Astrocyte (in vitro differentiated cells and primary cell): ENCODE data around the gene PLXNA3. TPM values are rescaled to one million over a fixed set of nuclear protein-coding genes. Genes with fewer than 3 reads are reported as not detected.

Experiments
- DNase-seq: peaks from one replicate; pipeline ENCODE4 v3.0.0-alpha.2; 2010; ENCODE audit warnings: low read depth
- FAIRE-seq: peaks from 2 replicates; lab custom pipeline; 2011; peaks lifted over from hg19 to GRCh38; lab: Jason Lieb, UNC
- H2AFZ ChIP-seq: 2 replicates; pipeline ENCODE4 v1.6.0; 2012; ENCODE audit warnings: low read depth, low read length, inconsistent platforms
- H3K27ac ChIP-seq: 2 replicates; pipeline ENCODE4 v1.5.1; 2011; ENCODE audit warnings: low read depth, low read length, inconsistent platforms
- H3K27me3 ChIP-seq: 2 replicates; pipeline ENCODE4 v1.6.0; 2011; ENCODE audit warnings: low read length, inconsistent platforms; ENCODE audit not compliant: insufficient read depth
- H3K36me3 ChIP-seq: 2 replicates; pipeline ENCODE4 v1.5.1; 2011; ENCODE audit warnings: low read length, inconsistent platforms; ENCODE audit not compliant: insufficient read depth
- H3K4me1 ChIP-seq: 2 replicates; pipeline ENCODE4 v1.5.1; 2011; ENCODE audit warnings: low read length, inconsistent platforms; ENCODE audit not compliant: insufficient read depth
- H3K4me2 ChIP-seq: 2 replicates; pipeline ENCODE4 v1.6.0; 2012; ENCODE audit warnings: low read length, inconsistent platforms
- H3K4me3 ChIP-seq: 2 replicates; pipeline ENCODE4 v1.5.1; 2011; ENCODE audit warnings: low read depth, mild to moderate bottlenecking, low read length, inconsistent platforms; ENCODE audit not compliant: insufficient read depth
- H3K79me2 ChIP-seq: 2 replicates; pipeline ENCODE4 v1.6.0; 2012; ENCODE audit warnings: mild to moderate bottlenecking, low read length, inconsistent platforms; ENCODE audit not compliant: insufficient read depth
- H3K9ac ChIP-seq: 2 replicates; pipeline ENCODE4 v1.6.0; 2012; ENCODE audit warnings: mild to moderate bottlenecking, low read length, inconsistent platforms
- H3K9me3 ChIP-seq: 2 replicates; pipeline ENCODE4 v1.5.1; 2012; ENCODE audit warnings: low read depth, mild to moderate bottlenecking, low read length, inconsistent platforms; ENCODE audit not compliant: insufficient read depth
- H4K20me1 ChIP-seq: 2 replicates; pipeline ENCODE4 v1.6.0; 2012; ENCODE audit warnings: low read length, inconsistent platforms; ENCODE audit not compliant: insufficient read depth
- H3K27ac Mint-ChIP-seq: one replicate; pipeline ENCODE4 v1.8.0; 2021; ENCODE audit warnings: mild to moderate bottlenecking, mixed read lengths; ENCODE audit not compliant: unreplicated experiment
- H3K27me3 Mint-ChIP-seq: one replicate; pipeline ENCODE4 v1.8.0; 2021; ENCODE audit warnings: low read depth, mixed read lengths; ENCODE audit not compliant: unreplicated experiment
- H3K36me3 Mint-ChIP-seq: one replicate; pipeline ENCODE4 v1.8.0; 2021; ENCODE audit warnings: low read depth, mixed read lengths; ENCODE audit not compliant: unreplicated experiment
- H3K4me1 Mint-ChIP-seq: one replicate; pipeline ENCODE4 v1.8.0; 2021; ENCODE audit warnings: low read depth, mixed read lengths; ENCODE audit not compliant: unreplicated experiment
- H3K4me3 Mint-ChIP-seq: one replicate; pipeline ENCODE4 v1.8.0; 2021; ENCODE audit warnings: mild to moderate bottlenecking, moderate library complexity, mixed read lengths; ENCODE audit not compliant: unreplicated experiment
- H3K9me3 Mint-ChIP-seq: one replicate; pipeline ENCODE4 v1.8.0; 2021; ENCODE audit warnings: mild to moderate bottlenecking, mixed read lengths; ENCODE audit not compliant: unreplicated experiment
- CTCF ChIP-seq: IDR thresholded peaks from 2 replicates; pipeline ENCODE4 v1.5.1; 2011; ENCODE audit warnings: low read depth, mild to moderate bottlenecking, inconsistent platforms, low read length, moderate library complexity; ENCODE audit not compliant: insufficient read depth
- EZH2 ChIP-seq: IDR thresholded peaks from 2 replicates; pipeline ENCODE4 v1.6.1; 2012; ENCODE audit warnings: mild to moderate bottlenecking, low read length, inconsistent platforms; ENCODE audit not compliant: insufficient read depth
- total RNA-seq: library from RNA; stranded (reverse); gene quantifications from 2 replicates; pipeline ENCODE4 v1.2.1, GENCODE V29; 2021

The PLXNA3 gene
- total RNA-seq, 1 donor from 2014 or later, result 117 TPM

- no peaks in the 10 kb centered on the region for H3K4me1 Mint-ChIP-seq
- H3K9me3 Mint-ChIP-seq, result no peaks in the 10 kb centered on the region
Observed at GRCh38 chrX:154470914-154471568, 13.0 kb downstream of the PLXNA3 start.

DNA sequence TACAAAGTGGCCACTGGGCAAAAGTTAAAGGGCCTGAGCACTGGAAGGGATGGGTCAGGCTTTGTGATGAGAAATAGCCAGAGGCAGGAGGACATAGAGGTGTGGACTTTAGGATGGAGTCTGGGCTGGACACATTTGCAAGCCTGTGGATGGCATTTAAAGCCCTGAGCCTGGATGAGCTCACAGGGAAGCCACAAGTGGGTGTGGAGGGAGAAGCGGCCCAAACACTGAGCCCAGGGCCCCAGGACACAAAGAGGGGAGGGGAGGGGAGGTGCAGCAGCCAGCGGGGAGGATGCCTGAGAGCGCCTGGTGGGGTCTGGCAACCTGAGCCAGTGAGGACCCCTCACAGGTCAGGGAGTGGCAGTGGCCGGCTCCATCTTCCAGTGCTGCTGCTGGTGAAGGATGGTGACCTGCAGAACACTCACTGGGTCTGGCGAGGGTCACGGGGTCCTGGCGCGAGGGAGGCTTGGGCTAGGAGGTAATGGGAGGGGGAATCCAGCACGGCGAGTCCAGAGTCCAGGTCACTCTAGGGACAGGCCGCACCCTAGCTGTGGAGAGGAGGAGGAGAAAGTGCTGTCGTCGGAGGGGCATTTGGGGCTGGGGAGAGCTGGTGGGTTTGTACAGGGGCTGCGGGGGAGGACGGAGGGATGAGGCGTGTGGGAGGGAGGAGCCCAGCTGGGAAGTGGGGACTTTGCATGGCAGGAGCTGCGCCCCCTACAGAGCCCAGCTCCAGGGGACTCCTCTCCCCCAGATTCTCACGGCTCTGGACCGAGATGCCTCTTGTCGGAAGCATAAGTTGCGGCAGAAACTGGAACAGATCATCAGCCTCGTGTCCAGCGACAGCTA, 14.0 kb downstream of the PLXNA3 start:
- no peaks in the 10 kb centered on the region for H3K36me3 Mint-ChIP-seq
- H3K4me3 Mint-ChIP-seq, result no peak overlapping the region
- Histone ChIP-seq H2AFZ (no peak overlapping the region), H3K79me2 (no peaks in the 10 kb centered on the region), H3K27me3 (no peaks in the 10 kb centered on the region), H4K20me1 (peaks cover 7% of the 10 kb centered on the region), H3K27ac (no peak overlapping the region), H3K9me3 (no peaks in the 10 kb centered on the region), H3K9ac (no peak overlapping the region), H3K4me1 (no peaks in the 10 kb centered on the region), H3K4me3 (no peak overlapping the region), H3K36me3 (peaks cover 2% of the 10 kb centered on the region), H3K4me2 (no peak overlapping the region)
- FAIRE-seq (no peak), DNase-seq (no peak)
- no peak overlapping the region for H3K27ac Mint-ChIP-seq
- H3K4me1 Mint-ChIP-seq, result no peaks in the 10 kb centered on the region
- TF ChIP-seq CTCF, result no peak
- no peak for TF ChIP-seq EZH2
- no peaks in the 10 kb centered on the region for H3K27me3 Mint-ChIP-seq
- H3K9me3 Mint-ChIP-seq, result no peaks in the 10 kb centered on the region

More at GRCh38 chrX:154470914-154471568, 13.0 kb downstream of the PLXNA3 start:
- H2AFZ ChIP-seq, result no peak overlapping the region
- H4K20me1 ChIP-seq, result peaks cover 7% of the 10 kb centered on the region
- H3K4me2 ChIP-seq, result no peak overlapping the region
- H3K27ac ChIP-seq, result no peak overlapping the region
- no peak for TF ChIP-seq EZH2
- TF ChIP-seq CTCF, result no peak
- no peaks in the 10 kb centered on the region for H3K79me2 ChIP-seq
- H3K27ac Mint-ChIP-seq, result no peak overlapping the region
- H3K4me1 ChIP-seq, result no peaks in the 10 kb centered on the region
- FAIRE-seq (no peak), DNase-seq (no peak)
- no peak overlapping the region for H3K4me3 Mint-ChIP-seq
- no peaks in the 10 kb centered on the region for H3K27me3 Mint-ChIP-seq
- no peaks in the 10 kb centered on the region for H3K36me3 Mint-ChIP-seq
- H3K9me3 ChIP-seq, result no peaks in the 10 kb centered on the region
- H3K36me3 ChIP-seq, result peaks cover 2% of the 10 kb centered on the region
- no peak overlapping the region for H3K9ac ChIP-seq
- H3K4me3 ChIP-seq, result no peak overlapping the region
- H3K27me3 ChIP-seq, result no peaks in the 10 kb centered on the region
